ENCODE data around the gene CNMD. TPM values are rescaled to one million over a fixed set of nuclear protein-coding genes. Genes with fewer than 3 reads are reported as not detected.

Gene CNMD
- total RNA-seq, 6 donors from 2014 or later, result 0.24 to 0.46 TPM; not detected in 4

- TF ChIP-seq, protein P1, sequence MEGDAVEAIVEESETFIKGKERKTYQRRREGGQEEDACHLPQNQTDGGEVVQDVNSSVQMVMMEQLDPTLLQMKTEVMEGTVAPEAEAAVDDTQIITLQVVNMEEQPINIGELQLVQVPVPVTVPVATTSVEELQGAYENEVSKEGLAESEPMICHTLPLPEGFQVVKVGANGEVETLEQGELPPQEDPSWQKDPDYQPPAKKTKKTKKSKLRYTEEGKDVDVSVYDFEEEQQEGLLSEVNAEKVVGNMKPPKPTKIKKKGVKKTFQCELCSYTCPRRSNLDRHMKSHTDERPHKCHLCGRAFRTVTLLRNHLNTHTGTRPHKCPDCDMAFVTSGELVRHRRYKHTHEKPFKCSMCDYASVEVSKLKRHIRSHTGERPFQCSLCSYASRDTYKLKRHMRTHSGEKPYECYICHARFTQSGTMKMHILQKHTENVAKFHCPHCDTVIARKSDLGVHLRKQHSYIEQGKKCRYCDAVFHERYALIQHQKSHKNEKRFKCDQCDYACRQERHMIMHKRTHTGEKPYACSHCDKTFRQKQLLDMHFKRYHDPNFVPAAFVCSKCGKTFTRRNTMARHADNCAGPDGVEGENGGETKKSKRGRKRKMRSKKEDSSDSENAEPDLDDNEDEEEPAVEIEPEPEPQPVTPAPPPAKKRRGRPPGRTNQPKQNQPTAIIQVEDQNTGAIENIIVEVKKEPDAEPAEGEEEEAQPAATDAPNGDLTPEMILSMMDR (IDR thresholded peaks at IDR 0.05), result peak; percentile 13 to 51 (median 28)
- no peak for TF ChIP-seq POLR2A (IDR thresholded peaks at IDR 0.05)
- WGBS, 2 donors, result 10 to 13% methylated on average over 26 to 47 of the region's 75 CpGs
- peak; percentile 44 to 76 for ATAC-seq (ENCODE audit: low FRiP score in 2 of 2)
Observed at GRCh38 chr13:52738719-52739467, 727 bp downstream of the CNMD start.

GRCh38 chr13:52737965-52738364 is 1.7 kb downstream of the CNMD start:
- H3K9me3 ChIP-seq, result no peaks in the 10 kb centered on the region
- WGBS, 2 donors, result 63 to 68% methylated on average over 4 of the region's 4 CpGs

More at GRCh38 chr13:52738719-52739467, 727 bp downstream of the CNMD start:
- H3K4me3 ChIP-seq, result peak overlapping the region in 3 of 4 donors; percentile 31 to 52 (median 46)
- H3K4me1 ChIP-seq, result peaks cover 8 to 16% (median 13%) of the 10 kb centered on the region in 4 donors
- no peaks in the 10 kb centered on the region for H3K9me3 ChIP-seq
- peaks cover 0 to 21% (median 9%) of the 10 kb centered on the region in 4 donors for H3K27me3 ChIP-seq
- DNase-seq, result peak in 1 of 2 donors; percentile 86
- H3K27ac ChIP-seq, result no peak overlapping the region
- H3K36me3 ChIP-seq, result no peaks in the 10 kb centered on the region

GRCh38 chr13:52737451-52737850 is 2.2 kb downstream of the CNMD start:
- peaks cover 8 to 16% (median 13%) of the 10 kb centered on the region in 4 donors for H3K4me1 ChIP-seq
- ATAC-seq (ENCODE audit: low FRiP score in 2 of 2) (no peak), DNase-seq (no peak)
- no peaks in the 10 kb centered on the region for H3K36me3 ChIP-seq
- H3K9me3 ChIP-seq, result no peaks in the 10 kb centered on the region
- TF ChIP-seq, protein P1 (IDR thresholded peaks at IDR 0.05), result no peak
- no peak for TF ChIP-seq POLR2AphosphoS5 (IDR thresholded peaks at IDR 0.05)
- no peak overlapping the region for H3K4me3 ChIP-seq
- H3K27ac ChIP-seq, result no peak overlapping the region
- peaks cover 0 to 21% (median 9%) of the 10 kb centered on the region in 4 donors for H3K27me3 ChIP-seq

More at GRCh38 chr13:52737965-52738364, 1.7 kb downstream of the CNMD start:
- no peak for ATAC-seq (ENCODE audit: low FRiP score in 2 of 2)
- peaks cover 0 to 21% (median 9%) of the 10 kb centered on the region in 4 donors for H3K27me3 ChIP-seq
- no peaks in the 10 kb centered on the region for H3K36me3 ChIP-seq
- H3K27ac ChIP-seq, result no peak overlapping the region
- peaks cover 8 to 16% (median 13%) of the 10 kb centered on the region in 4 donors for H3K4me1 ChIP-seq
- DNase-seq, result no peak
- H3K4me3 ChIP-seq, result no peak overlapping the region
- TF ChIP-seq, protein P1 (IDR thresholded peaks at IDR 0.05), result no peak
- TF ChIP-seq EP300 (IDR thresholded peaks at IDR 0.05) (no peak), POLR2A (IDR thresholded peaks at IDR 0.05) (no peak), POLR2AphosphoS5 (IDR thresholded peaks at IDR 0.05) (no peak)

GRCh38 chr13:52736891-52737290 is 2.7 kb downstream of the CNMD start:
- Histone ChIP-seq H3K27ac (no peak overlapping the region), H3K27me3 (peaks cover 0 to 21% (median 9%) of the 10 kb centered on the region in 4 donors), H3K9me3 (no peaks in the 10 kb centered on the region), H3K36me3 (no peaks in the 10 kb centered on the region), H3K4me3 (no peak overlapping the region), H3K4me1 (peaks cover 8 to 16% (median 13%) of the 10 kb centered on the region in 4 donors)
- 89% methylated on average over 2 of the region's 2 CpGs for WGBS, 2 donors
- ATAC-seq (ENCODE audit: low FRiP score in 2 of 2) (no peak), DNase-seq (no peak)
- TF ChIP-seq POLR2AphosphoS5 (IDR thresholded peaks at IDR 0.05) (no peak), EP300 (IDR thresholded peaks at IDR 0.05) (no peak)
- TF ChIP-seq, protein P1 (IDR thresholded peaks at IDR 0.05), result no peak
